IMR-90 (cell line): ENCODE measurements around the gene ZDBF2. TPM values are rescaled to one million over a fixed set of nuclear protein-coding genes. Genes with fewer than 3 reads are reported as not detected.

Source experiments
- ATAC-seq: fragments of 200-7000 bp; cut with Tn5 transposase; 2 replicates; pipeline ENCODE4 v1.9.1; 2020; ENCODE audit warnings: low read depth, mild to moderate bottlenecking, moderate library complexity
- BruUV-seq: library from RNA; stranded (reverse); fragments of 400-500 nt; replicated peaks from 2 replicates; lab custom pipeline; 2021; lab: Mats Ljungman, UMichigan
- CTCF ChIA-PET: fragments of 300-600 bp; formaldehyde crosslinking; extraction: SDS; loops from one replicate; lab custom pipeline; 2021; ENCODE audit warnings: antibody characterized with exemption; lab: Yijun Ruan, JAX
- POLR2A ChIA-PET: fragments of 300-600 bp; sonication (Branson Sonifier 250); formaldehyde crosslinking; loops from one replicate; lab custom pipeline; 2022; ENCODE audit warnings: antibody characterized with exemption; ENCODE audit not compliant: unreplicated experiment; lab: Charles Lee
- DNase-seq: peaks from one replicate; pipeline ENCODE4 v3.0.0; 2013
- H2AFZ ChIP-seq: replicated peaks from 2 replicates; pipeline ENCODE3; 2013; ENCODE audit warnings: low read length, mild to moderate bottlenecking; ENCODE audit not compliant: poor library complexity
- H2AK5ac ChIP-seq: 2 replicates; pipeline ENCODE4 v1.6.1; 2013; ENCODE audit warnings: low read depth, low read length, inconsistent platforms
- H2AK9ac ChIP-seq: replicated peaks from 2 replicates; pipeline ENCODE3; 2013; ENCODE audit warnings: mild to moderate bottlenecking, low read depth, low read length, moderate library complexity; ENCODE audit not compliant: poor library complexity
- H2BK120ac ChIP-seq: 2 replicates; pipeline ENCODE4 v1.6.1; 2013; ENCODE audit warnings: low read depth, low read length, inconsistent platforms
- H2BK15ac ChIP-seq: 3 replicates; pipeline ENCODE4 v1.6.1; 2013; ENCODE audit warnings: low read depth, low read length, inconsistent platforms
- H2BK20ac ChIP-seq: 2 replicates; pipeline ENCODE4 v1.6.1; 2013; ENCODE audit warnings: low read depth, mild to moderate bottlenecking, inconsistent platforms, low read length, moderate library complexity
- H2BK5ac ChIP-seq: 2 replicates; pipeline ENCODE4 v1.6.1; 2013; ENCODE audit warnings: mild to moderate bottlenecking, low read depth, low read length, inconsistent platforms; ENCODE audit not compliant: poor library complexity, severe bottlenecking
- H3K14ac ChIP-seq: replicated peaks from 2 replicates; pipeline ENCODE4 v1.6.1; 2013; ENCODE audit warnings: low read depth, low read length, inconsistent platforms
- H3K18ac ChIP-seq: 2 replicates; pipeline ENCODE4 v1.6.1; 2013; ENCODE audit warnings: low read depth, low read length, control low read depth
- H3K23ac ChIP-seq: 2 replicates; pipeline ENCODE4 v1.6.1; 2013; ENCODE audit warnings: low read depth, low read length, inconsistent platforms
- H3K27ac ChIP-seq: 2 replicates; pipeline ENCODE4 v1.5.1; 2013; ENCODE audit warnings: mild to moderate bottlenecking, control low read depth, low read length; ENCODE audit not compliant: insufficient read depth
- H3K27me3 ChIP-seq: 2 replicates; pipeline ENCODE4 v1.6.1; 2013; ENCODE audit warnings: low read length; ENCODE audit not compliant: control insufficient read depth, insufficient read depth
- H3K36me3 ChIP-seq: 2 replicates; pipeline ENCODE4 v1.6.1; 2013; ENCODE audit warnings: low read length, mixed read lengths; ENCODE audit not compliant: control insufficient read depth, insufficient read depth
- H3K4ac ChIP-seq: 2 replicates; pipeline ENCODE4 v1.6.1; 2013; ENCODE audit warnings: low read depth, low read length, inconsistent platforms
- H3K4me1 ChIP-seq: 2 replicates; pipeline ENCODE4 v1.6.1; 2013; ENCODE audit warnings: low read length, mixed read lengths; ENCODE audit not compliant: control insufficient read depth, insufficient read depth
- H3K4me2 ChIP-seq: 2 replicates; pipeline ENCODE4 v1.6.1; 2013; ENCODE audit warnings: low read depth, mild to moderate bottlenecking, control low read depth, low read length, moderate library complexity
- H3K4me3 ChIP-seq: 2 replicates; pipeline ENCODE4 v1.5.1; 2013; ENCODE audit warnings: low read depth, mild to moderate bottlenecking, control low read depth, low read length, moderate library complexity; ENCODE audit not compliant: insufficient read depth
- H3K56ac ChIP-seq: 2 replicates; pipeline ENCODE4 v1.6.1; 2013; ENCODE audit warnings: low read length, inconsistent platforms; ENCODE audit not compliant: insufficient read depth; ENCODE audit errors: extremely low read depth
- H3K79me1 ChIP-seq, 2 experiments: 2 replicates each; pipeline ENCODE4 v1.6.1; 2013; ENCODE audit warnings: low read length in 2 of 2, inconsistent platforms in 1 of 2, low read depth in 1 of 2
- H3K9ac ChIP-seq: 2 replicates; pipeline ENCODE4 v1.6.1; 2013; ENCODE audit warnings: low read depth, low read length, control low read depth
- H3K9me1 ChIP-seq: 2 replicates; pipeline ENCODE4 v1.6.1; 2013; ENCODE audit warnings: low read length, inconsistent platforms; ENCODE audit not compliant: insufficient read depth
- H3K9me3 ChIP-seq: 2 replicates; pipeline ENCODE4 v1.6.1; 2013; ENCODE audit warnings: low read length; ENCODE audit not compliant: control insufficient read depth, insufficient read depth
- H4K20me1 ChIP-seq: 2 replicates; pipeline ENCODE4 v1.6.1; 2013; ENCODE audit warnings: low read length, inconsistent platforms; ENCODE audit not compliant: insufficient read depth
- H4K5ac ChIP-seq: 2 replicates; pipeline ENCODE4 v1.6.1; 2013; ENCODE audit warnings: mild to moderate bottlenecking, low read depth, low read length, control low read depth
- H4K8ac ChIP-seq, 2 experiments: 2 replicates each; pipeline ENCODE4 v1.6.1; 2013; ENCODE audit warnings: low read depth in 2 of 2, low read length in 2 of 2, control low read depth in 1 of 2, inconsistent platforms in 1 of 2
- H4K91ac ChIP-seq: 2 replicates; pipeline ENCODE4 v1.6.1; 2013; ENCODE audit warnings: low read depth, low read length, inconsistent platforms; ENCODE audit not compliant: insufficient read depth
- BHLHE40 ChIP-seq: fragments of 150-350 bp; IDR thresholded peaks from 2 replicates; pipeline ENCODE4 v1.6.1; 2016; ENCODE audit warnings: mild to moderate bottlenecking, low read depth, low read length
- CEBPB ChIP-seq: IDR thresholded peaks from 2 replicates; pipeline ENCODE4 v1.6.1; 2012; ENCODE audit warnings: low read depth, low read length, improper control_type of control experiment
- CHD1 ChIP-seq: IDR thresholded peaks from 2 replicates; pipeline ENCODE4 v1.6.1; 2012; ENCODE audit warnings: low read depth, low read length, improper control_type of control experiment
- CTCF ChIP-seq: conservative IDR thresholded peaks from 2 replicates; pipeline ENCODE4 v1.5.1; 2012; ENCODE audit warnings: mild to moderate bottlenecking, low read depth, low read length, improper control_type of control experiment
- ELK1 ChIP-seq: fragments of 150-350 bp; IDR thresholded peaks from 2 replicates; pipeline ENCODE4 v1.6.1; 2016; ENCODE audit warnings: low read depth, mild to moderate bottlenecking, low read length, moderate library complexity, borderline replicate concordance
- FOS ChIP-seq: fragments of 150-350 bp; IDR thresholded peaks from 2 replicates; pipeline ENCODE4 v1.6.1; 2016; ENCODE audit warnings: low read depth, low read length
- MAFK ChIP-seq: IDR thresholded peaks from 2 replicates; pipeline ENCODE4 v1.6.1; 2012; ENCODE audit warnings: low read depth, low read length, improper control_type of control experiment
- MAZ ChIP-seq: IDR thresholded peaks from 2 replicates; pipeline ENCODE4 v1.6.1; 2012; ENCODE audit warnings: low read depth, mild to moderate bottlenecking, low read length, improper control_type of control experiment, moderate library complexity, borderline replicate concordance
- MXI1 ChIP-seq: IDR thresholded peaks from 2 replicates; pipeline ENCODE4 v1.6.1; 2012; ENCODE audit warnings: low read depth, mild to moderate bottlenecking, low read length, moderate library complexity, borderline replicate concordance
- NFE2L2 ChIP-seq: fragments of 150-350 bp; IDR thresholded peaks from 2 replicates; pipeline ENCODE4 v1.6.1; 2016; ENCODE audit warnings: low read depth, mild to moderate bottlenecking, low read length
- POLR2A ChIP-seq: IDR thresholded peaks from 2 replicates; pipeline ENCODE4 v1.6.1; 2012; ENCODE audit warnings: mild to moderate bottlenecking, low read depth, low read length
- RAD21 ChIP-seq: IDR thresholded peaks from 2 replicates; pipeline ENCODE4 v1.6.1; 2012; ENCODE audit warnings: low read length, improper control_type of control experiment
- RCOR1 ChIP-seq: IDR thresholded peaks from 2 replicates; pipeline ENCODE4 v1.6.1; 2012; ENCODE audit warnings: mild to moderate bottlenecking, low read length, improper control_type of control experiment; ENCODE audit not compliant: insufficient replicate concordance
- RFX5 ChIP-seq: IDR thresholded peaks from 2 replicates; pipeline ENCODE4 v1.8.0; 2012; ENCODE audit warnings: low read depth, mild to moderate bottlenecking, low read length, moderate library complexity
- SMC3 ChIP-seq: fragments of 150-350 bp; IDR thresholded peaks from 2 replicates; pipeline ENCODE4 v1.6.1; 2016; ENCODE audit warnings: low read depth, mild to moderate bottlenecking, antibody characterized with exemption, low read length, moderate library complexity
- USF2 ChIP-seq: fragments of 150-350 bp; IDR thresholded peaks from 2 replicates; pipeline ENCODE4 v1.6.1; 2017; ENCODE audit warnings: mild to moderate bottlenecking, antibody characterized with exemption, low read length, low read depth
- WGBS, 2 experiments: methylation state at CpG; one replicate each; pipeline versions ENCODE4 v1.1.5 to v1.1.7; 2013; ENCODE audit warnings: missing lambda C conversion rate in 2 of 2; ENCODE audit not compliant: insufficient read length in 1 of 2; ENCODE audit errors: extremely low coverage in 2 of 2; 5-methylcytosine and 5-hydroxymethylcytosine counted together
- dilution Hi-C: fragments of 300-500 bp; cut with HindIII; formaldehyde crosslinking; loops from one replicate; pipeline ENCODE4 v1.14.3; 2018; ENCODE audit warnings: low sequenced_read_pairs; ENCODE audit not compliant: unreplicated experiment
- in situ Hi-C: fragments of 300-500 bp; cut with MboI; formaldehyde crosslinking; loops from 3 replicates; pipeline ENCODE4 v1.14.3; 2019; ENCODE audit warnings: low sequenced_read_pairs, inconsistent platforms, mixed read lengths
- intact Hi-C: fragments of 100-400 bp; cut with micrococcal nuclease; formaldehyde crosslinking; loops from 2 replicates; pipeline ENCODE4 v1.10.0; 2022
- polyA plus RNA-seq, 3 experiments: library from polyadenylated mRNA; depleted of rRNA; stranded (reverse); fragments of >200 nt; gene quantifications; 2 replicates each; pipeline ENCODE4 v1.2.3, GENCODE V29; 2012; ENCODE audit warnings: low replicate concordance in 1 of 3
- total RNA-seq: library from RNA; depleted of rRNA; stranded (reverse); fragments of >200 nt; gene quantifications from 2 replicates; pipeline ENCODE4 v1.2.3, GENCODE V29; 2012

The ZDBF2 gene
- total and polyA plus RNA-seq, 2 of the 4 experiments (the other 2 are of a cell fraction) = 1.9 to 10.2 TPM

- no TSS peak for BruUV-seq
- no peak overlapping the region for H2BK20ac ChIP-seq
- no CpG with 5 or more reads among the region's 2 CpGs for WGBS, 2 experiments
Observed at GRCh38 chr2:206361407-206362045, 87.1 kb downstream of the ZDBF2 start.

More at GRCh38 chr2:206361407-206362045, 87.1 kb downstream of the ZDBF2 start:
- Histone ChIP-seq H4K5ac (no peak overlapping the region), H2AK9ac (no peak overlapping the region), H4K91ac (no peak overlapping the region), H3K4me2 (no peak overlapping the region), H3K4me1 (no peaks in the 10 kb centered on the region), H3K9me3 (no peaks in the 10 kb centered on the region), H3K36me3 (no peaks in the 10 kb centered on the region), H2BK5ac (no peak overlapping the region), H2AK5ac (no peak overlapping the region), H4K20me1 (no peaks in the 10 kb centered on the region), H3K4ac (no peak overlapping the region), H3K27me3 (no peaks in the 10 kb centered on the region), H3K4me3 (no peak overlapping the region), H4K8ac (no peak overlapping the region), H3K79me1 (no peaks in the 10 kb centered on the region), H3K27ac (no peak overlapping the region), H3K18ac (no peak overlapping the region), H3K9me1 (no peaks in the 10 kb centered on the region), H3K14ac (no peak overlapping the region), H3K23ac (no peak overlapping the region), H3K56ac (no peak overlapping the region), H2AFZ (no peak overlapping the region), H3K9ac (no peak overlapping the region), H2BK120ac (no peak overlapping the region), H2BK15ac (no peak overlapping the region)
- ATAC-seq (no peak), DNase-seq (no peak)
- in situ Hi-C loops = no loop called here
- ChIA-PET CTCF (no interaction called here), POLR2A (no interaction called here)
- dilution Hi-C loops = no loop called here
- TF ChIP-seq POLR2A (no peak), CHD1 (no peak), FOS (no peak), RAD21 (no peak), MXI1 (no peak), MAFK (no peak), ELK1 (no peak), CEBPB (no peak), SMC3 (no peak), NFE2L2 (no peak), USF2 (no peak), RCOR1 (no peak), MAZ (no peak), RFX5 (no peak), BHLHE40 (no peak), CTCF (no peak)
- intact Hi-C loops = no loop called here
